Mesodermal cell (in vitro differentiated cells): Measurements from ENCODE around the gene ATG4A. TPM values are rescaled to one million over a fixed set of nuclear protein-coding genes. Genes with fewer than 3 reads are reported as not detected.

Source experiments
- H3K27ac ChIP-seq: 2 replicates; pipeline ENCODE4 v1.7.0; 2013; ENCODE audit warnings: mild to moderate bottlenecking, low read depth, low read length, moderate library complexity; ENCODE audit not compliant: severe bottlenecking
- H3K36me3 ChIP-seq: 2 replicates; pipeline ENCODE4 v1.7.1; 2013; ENCODE audit warnings: mild to moderate bottlenecking, low read length, moderate library complexity; ENCODE audit not compliant: control insufficient read depth, insufficient read depth
- H3K4me1 ChIP-seq: one replicate; pipeline ENCODE4 v1.7.1; 2013; ENCODE audit warnings: mild to moderate bottlenecking, low read length; ENCODE audit not compliant: insufficient read depth, control insufficient read depth, poor library complexity, severe bottlenecking
- H3K4me3 ChIP-seq: 2 replicates; pipeline ENCODE4 v1.7.0; 2013; ENCODE audit warnings: low read length, control low read depth, mild to moderate bottlenecking; ENCODE audit not compliant: insufficient read depth, poor library complexity, severe bottlenecking; ENCODE audit errors: extremely low read depth
- H3K9me3 ChIP-seq: 2 replicates; pipeline ENCODE4 v1.7.1; 2013; ENCODE audit warnings: mild to moderate bottlenecking, low read length, moderate library complexity; ENCODE audit not compliant: control insufficient read depth
- WGBS, 2 experiments: methylation state at CpG; one replicate each; pipeline ENCODE4 v1.1.5; 2013; ENCODE audit warnings: missing lambda C conversion rate in 2 of 2; ENCODE audit not compliant: insufficient coverage in 2 of 2; 5-methylcytosine and 5-hydroxymethylcytosine counted together
- polyA plus RNA-seq, 2 experiments: library from polyadenylated mRNA; stranded (reverse); fragments of 50-300 nt; gene quantifications; one replicate each; pipeline ENCODE4 v1.2.3, GENCODE V29; 2013

The ATG4A gene
- 11.8 TPM for polyA plus RNA-seq (2013, experiment 1 of 2)
- polyA plus RNA-seq (2013, experiment 2 of 2), result 12.3 TPM

- WGBS, 2 experiments, result 0 to 3% methylated on average over 8 to 32 of the region's 47 CpGs
- Histone ChIP-seq H3K36me3 (peaks cover 19% of the 10 kb centered on the region), H3K9me3 (no peaks in the 10 kb centered on the region), H3K4me3 (peak within 1 kb of the TSS; percentile 56), H3K4me1 (peaks cover 2% of the 10 kb centered on the region), H3K27ac (peak within 1 kb of the TSS; percentile 79)
Measured at GRCh38 chrX:108091264-108091877, at the start of gene ATG4A, which contains the start of gene PSMD10. Gene ATG4A (plus strand): TSS chrX:108091778. CDS start chrX:108091827, 49 bp downstream. Gene PSMD10 (minus strand): TSS chrX:108091542. CDS start chrX:108091520, 22 bp downstream.

DNA sequence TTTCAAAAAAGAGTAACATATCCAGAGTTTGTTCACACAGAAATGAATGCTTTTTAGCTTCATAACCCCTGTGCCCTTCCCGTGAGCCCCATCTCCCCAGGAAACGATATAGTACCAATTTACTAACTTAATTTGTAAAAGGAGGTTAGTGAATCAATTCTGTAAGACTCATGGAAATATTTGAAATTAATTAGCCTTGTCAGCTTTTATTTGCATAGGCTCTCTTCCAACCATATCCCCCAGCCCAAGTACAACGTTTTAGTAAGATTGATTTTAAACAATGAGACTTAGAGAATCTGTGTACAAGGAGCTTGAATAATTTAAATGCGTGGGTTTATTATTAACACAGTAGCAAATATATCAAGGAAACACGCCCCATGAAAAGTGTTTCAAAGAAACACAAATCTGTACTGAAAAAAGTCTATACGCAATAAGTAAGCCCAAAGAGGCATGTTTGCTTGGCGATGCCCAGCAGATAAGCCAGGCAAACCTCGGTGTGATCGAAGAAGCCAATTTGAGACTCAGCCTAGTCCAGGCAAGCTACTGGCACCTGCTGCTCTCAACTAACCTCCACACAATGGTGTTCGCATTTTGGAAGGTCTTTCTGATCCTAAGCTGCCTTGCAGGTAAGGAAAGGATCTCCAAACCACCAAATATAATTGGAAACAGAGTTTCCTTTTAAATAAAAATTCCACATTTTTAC lies 46.9 kb upstream of the ATG4A start, which contains the start of gene VSIG1:
Gene VSIG1, plus strand, starts transcription at position 512 of the 703 bp plus-strand sequence. Its CDS starts 66 bp downstream, at position 578.
- no peaks in the 10 kb centered on the region for H3K4me1 ChIP-seq
- WGBS, 2 experiments, result 94 to 100% methylated on average over 1 to 4 of the region's 10 CpGs
- no peak within 1 kb of the TSS for H3K27ac ChIP-seq
- no peak within 1 kb of the TSS for H3K4me3 ChIP-seq
- H3K9me3 ChIP-seq, result no peaks in the 10 kb centered on the region
- no peaks in the 10 kb centered on the region for H3K36me3 ChIP-seq

DNA sequence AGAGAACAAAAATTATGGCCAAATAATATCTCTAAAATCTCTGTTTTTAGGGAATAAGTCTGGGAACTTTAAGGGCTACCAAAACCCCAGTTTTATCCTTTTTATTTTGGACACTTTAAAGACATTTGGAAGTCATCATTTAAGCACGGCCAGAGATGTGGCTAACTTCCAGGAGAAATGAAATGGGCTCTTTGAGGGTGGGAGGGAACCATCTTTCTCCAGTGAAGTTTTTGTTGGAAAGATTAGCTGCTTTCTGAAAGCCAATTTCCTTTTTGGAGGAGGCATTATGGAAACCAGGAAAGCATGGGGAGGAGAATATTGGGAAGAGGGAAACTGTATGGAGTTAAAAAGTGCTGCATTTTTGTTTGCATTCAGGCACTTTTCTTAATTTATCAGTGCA lies 41.9 kb upstream of the ATG4A start:
- no CpG with 5 or more reads among the region's 1 CpG for WGBS, 2 experiments
- no peaks in the 10 kb centered on the region for H3K9me3 ChIP-seq
- no peaks in the 10 kb centered on the region for H3K36me3 ChIP-seq
- no peak overlapping the region for H3K4me3 ChIP-seq
- H3K4me1 ChIP-seq, result no peaks in the 10 kb centered on the region
- H3K27ac ChIP-seq, result no peak overlapping the region

GRCh38 chrX:108053218-108053617 lies 38.4 kb upstream of the ATG4A start:
- Histone ChIP-seq H3K4me1 (no peaks in the 10 kb centered on the region), H3K4me3 (no peak overlapping the region), H3K9me3 (no peaks in the 10 kb centered on the region), H3K27ac (no peak overlapping the region), H3K36me3 (no peaks in the 10 kb centered on the region)

DNA sequence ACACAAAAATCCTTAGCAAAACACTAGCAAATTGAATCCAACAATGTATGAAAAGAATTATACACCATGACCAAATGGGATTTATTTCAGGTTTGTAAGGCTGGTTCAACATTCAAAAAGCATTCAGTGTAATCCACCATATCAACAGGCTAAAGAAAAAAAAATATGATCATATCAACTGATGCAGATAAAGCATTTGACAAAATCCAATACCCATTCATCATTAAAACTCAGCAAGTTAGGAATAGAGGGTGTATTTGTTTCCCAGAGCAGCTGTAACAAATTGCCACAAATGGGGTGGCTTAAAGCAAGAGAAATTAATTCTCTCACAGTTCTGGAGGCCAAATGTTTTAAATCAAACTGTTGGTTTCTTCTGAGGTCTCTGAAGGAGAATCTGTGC lies 36.0 kb upstream of the ATG4A start:
- H3K36me3 ChIP-seq, result no peaks in the 10 kb centered on the region
- H3K4me3 ChIP-seq, result no peak overlapping the region
- H3K4me1 ChIP-seq, result no peaks in the 10 kb centered on the region
- H3K27ac ChIP-seq, result no peak overlapping the region
- no peaks in the 10 kb centered on the region for H3K9me3 ChIP-seq

- Histone ChIP-seq H3K4me1 (no peaks in the 10 kb centered on the region), H3K9me3 (no peaks in the 10 kb centered on the region), H3K36me3 (no peaks in the 10 kb centered on the region), H3K4me3 (no peak overlapping the region), H3K27ac (no peak overlapping the region)
- no CpG with 5 or more reads among the region's 1 CpG for WGBS, 2 experiments
Measured at GRCh38 chrX:108059801-108060200, 31.8 kb upstream of the ATG4A start.

GRCh38 chrX:108064001-108064400 lies 27.6 kb upstream of the ATG4A start:
- Histone ChIP-seq H3K27ac (no peak overlapping the region), H3K9me3 (no peaks in the 10 kb centered on the region), H3K36me3 (no peaks in the 10 kb centered on the region), H3K4me1 (no peaks in the 10 kb centered on the region), H3K4me3 (no peak overlapping the region)
- no CpG with 5 or more reads among the region's 1 CpG for WGBS, 2 experiments

GRCh38 chrX:108064613-108065012 lies 27.0 kb upstream of the ATG4A start:
- H3K27ac ChIP-seq, result no peak overlapping the region
- WGBS, 2 experiments, result 80% methylated on average over 1 of the region's 2 CpGs; no CpG with 5 or more reads in 1 of the 2 experiments
- H3K36me3 ChIP-seq, result no peaks in the 10 kb centered on the region
- no peak overlapping the region for H3K4me3 ChIP-seq
- no peaks in the 10 kb centered on the region for H3K4me1 ChIP-seq
- no peaks in the 10 kb centered on the region for H3K9me3 ChIP-seq

DNA sequence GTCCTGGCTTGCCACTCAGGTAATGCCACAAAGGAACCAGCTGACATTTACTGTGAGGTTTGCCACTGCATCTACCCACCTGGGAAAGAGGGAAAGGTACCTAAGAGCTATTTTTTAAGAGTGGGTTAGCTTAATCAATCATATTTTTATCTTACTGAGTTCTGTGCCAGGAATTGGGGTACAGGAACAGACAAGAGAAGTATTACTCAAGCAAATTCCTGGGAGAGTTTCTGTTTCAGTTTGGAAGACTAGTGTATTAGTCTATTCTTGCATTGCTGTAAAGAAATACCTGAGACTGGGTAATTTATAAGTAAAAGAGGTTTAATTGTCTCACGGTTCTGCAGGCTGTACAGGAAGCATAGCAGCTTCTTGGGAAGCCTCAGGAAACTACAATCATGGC lies 23.5 kb upstream of the ATG4A start:
- H3K36me3 ChIP-seq, result no peaks in the 10 kb centered on the region
- H3K9me3 ChIP-seq, result no peaks in the 10 kb centered on the region
- no peak overlapping the region for H3K4me3 ChIP-seq
- H3K4me1 ChIP-seq, result no peaks in the 10 kb centered on the region
- H3K27ac ChIP-seq, result no peak overlapping the region
- no CpG with 5 or more reads among the region's 1 CpG for WGBS, 2 experiments

DNA sequence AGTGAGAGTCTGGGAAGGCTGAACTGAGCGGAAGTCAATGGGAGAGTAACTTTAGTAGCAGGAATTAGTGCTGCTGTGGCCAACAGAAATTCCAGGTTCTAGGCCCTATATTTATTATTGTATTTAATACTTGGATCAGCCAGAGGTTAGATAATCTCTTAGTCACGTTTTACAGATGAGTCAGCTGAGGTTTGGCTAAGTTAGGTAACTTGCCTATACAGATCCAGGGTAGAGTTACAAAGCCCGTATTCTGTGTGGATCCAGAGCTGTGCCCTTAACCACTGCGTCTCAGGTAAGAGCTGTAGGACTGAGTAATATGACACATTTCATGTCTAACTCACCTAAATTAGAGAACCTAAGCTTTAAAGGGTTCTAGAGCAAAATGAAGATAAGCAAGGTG lies 20.7 kb upstream of the ATG4A start:
- H3K4me3 ChIP-seq, result no peak overlapping the region
- no peaks in the 10 kb centered on the region for H3K36me3 ChIP-seq
- no peaks in the 10 kb centered on the region for H3K9me3 ChIP-seq
- no peak overlapping the region for H3K27ac ChIP-seq
- WGBS, 2 experiments, result no CpG with 5 or more reads among the region's 4 CpGs
- H3K4me1 ChIP-seq, result no peaks in the 10 kb centered on the region

- Histone ChIP-seq H3K36me3 (no peaks in the 10 kb centered on the region), H3K27ac (no peak overlapping the region), H3K9me3 (no peaks in the 10 kb centered on the region), H3K4me1 (no peaks in the 10 kb centered on the region), H3K4me3 (no peak overlapping the region)
- WGBS, 2 experiments, result no CpG with 5 or more reads among the region's 1 CpG
Measured at GRCh38 chrX:108071578-108071977, 20.0 kb upstream of the ATG4A start.
